Astrocyte of the hippocampus (primary cell): ENCODE measurements around the gene PRDM10.
"Not testable (repeated sequence)": the region's sequence is repeated elsewhere in the genome, so short reads cannot be mapped to it uniquely, and the experiment has no call there.

Experiments
- DNase-seq: peaks from one replicate; pipeline ENCODE4 v3.0.0; 2011; ENCODE audit warnings: low read depth, low spot score

Gene PRDM10

GRCh38 chr11:129976328-129976727 is 26.3 kb downstream of the PRDM10 start:
- DNase-seq = no peak

DNA sequence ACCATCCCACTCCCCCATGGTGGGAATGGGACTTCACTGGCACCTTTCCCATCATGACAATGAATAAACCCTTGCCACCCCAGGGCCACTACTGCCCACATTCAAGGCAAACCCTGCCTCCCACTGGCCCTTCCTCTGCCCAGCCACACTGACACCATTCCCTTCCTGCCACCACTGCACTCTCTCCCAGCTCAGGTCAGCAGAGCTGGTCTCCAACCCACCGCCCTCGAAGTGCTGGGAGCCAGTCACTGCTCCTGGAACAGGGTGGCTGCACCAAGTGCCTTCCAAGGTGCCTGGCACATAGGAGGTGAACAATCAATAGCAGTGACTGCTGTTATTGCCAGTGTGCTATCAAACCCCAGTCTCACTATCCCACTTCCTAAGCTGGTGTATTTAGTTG is 27.1 kb downstream of the PRDM10 start:
- DNase-seq = no peak

DNA sequence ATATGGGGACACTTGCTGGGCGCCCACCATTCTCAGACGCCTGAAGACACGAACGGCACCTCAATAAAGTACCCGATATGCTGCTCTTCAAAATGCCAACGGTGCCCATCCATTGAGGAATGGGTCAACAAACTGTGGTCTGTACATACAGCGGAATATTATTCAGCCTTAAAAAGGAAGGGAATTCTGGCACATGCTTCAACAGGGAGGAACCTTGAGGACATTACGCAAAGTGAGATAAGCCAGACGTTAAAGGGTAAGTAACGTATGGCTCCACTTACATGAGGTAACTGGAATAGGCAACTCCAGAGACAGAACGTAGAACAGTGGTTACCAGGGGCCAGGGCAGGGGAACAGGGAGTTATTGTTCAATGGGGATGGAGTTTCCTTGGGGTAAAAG is 28.0 kb downstream of the PRDM10 start:
- no peak for DNase-seq

GRCh38 chr11:129974237-129974636 is 28.4 kb downstream of the PRDM10 start:
- DNase-seq = no peak

DNA sequence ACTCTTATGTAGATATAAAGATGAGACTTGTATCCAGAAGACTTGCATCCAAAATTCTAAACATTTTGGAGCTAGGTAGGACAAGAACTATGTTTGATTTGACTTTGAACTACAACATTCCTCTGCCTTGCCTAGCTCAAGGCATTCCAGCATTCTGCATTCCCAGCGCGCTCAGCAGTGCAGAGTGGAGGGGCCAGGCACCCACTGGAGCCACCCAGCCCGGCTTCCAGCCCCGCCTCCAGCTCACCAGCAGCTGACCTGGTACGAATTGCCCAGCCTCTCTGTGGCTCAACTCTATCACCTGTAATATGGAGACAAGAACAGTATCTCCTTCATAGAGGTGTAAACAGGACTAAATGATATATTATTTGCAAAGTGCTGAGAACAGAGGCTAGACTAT is 28.8 kb downstream of the PRDM10 start:
- DNase-seq = peak; percentile 54

- peak; percentile 17 for DNase-seq
These were observed 29.6 kb downstream of the PRDM10 start for GRCh38 chr11:129973068-129973467.

DNA sequence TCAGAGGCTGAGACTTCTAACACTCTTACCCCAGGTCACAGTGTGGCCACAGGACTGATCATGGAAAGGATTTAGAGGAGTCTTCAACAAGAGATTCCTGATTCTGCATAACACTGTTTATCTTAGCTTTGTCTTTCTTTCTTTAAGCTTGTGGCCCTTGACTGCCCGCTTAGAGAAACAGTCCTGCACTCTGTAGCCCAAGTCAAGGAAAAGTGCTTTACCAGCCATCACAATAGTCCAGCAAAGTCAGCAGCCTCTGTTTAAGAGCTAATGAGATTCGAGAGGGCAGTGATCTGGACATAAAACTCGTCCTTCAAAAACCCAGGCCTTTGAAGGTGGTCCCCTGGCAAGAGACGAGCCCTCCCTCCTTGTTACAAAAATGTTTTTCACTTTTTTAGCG is 30.0 kb downstream of the PRDM10 start:
- DNase-seq = peak; percentile 9

DNA sequence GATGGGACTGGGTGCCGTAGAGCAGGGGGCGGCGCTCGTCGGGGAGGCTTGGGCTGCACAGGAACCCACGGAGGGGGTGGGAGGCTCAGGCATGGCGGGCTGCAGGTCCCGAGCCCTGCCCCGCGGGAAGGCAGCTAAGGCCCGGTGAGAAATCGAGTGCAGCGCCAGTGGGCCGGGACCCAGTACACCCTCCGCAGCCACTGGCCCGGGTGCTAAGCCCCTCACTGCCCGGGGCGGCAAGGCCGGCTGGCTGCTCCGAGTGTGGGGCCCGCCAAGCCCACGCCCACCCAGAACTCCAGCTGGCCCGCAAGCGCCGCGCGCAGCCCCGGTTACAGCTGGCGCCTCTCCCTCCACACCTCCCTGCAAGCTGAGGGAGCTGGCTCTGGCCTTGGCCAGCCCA is 30.8 kb downstream of the PRDM10 start:
- not testable (repeated sequence) for DNase-seq

GRCh38 chr11:129969920-129970319 is 32.7 kb downstream of the PRDM10 start:
- no peak for DNase-seq

- DNase-seq = no peak
These were observed 33.8 kb downstream of the PRDM10 start for GRCh38 chr11:129968591-129969419.

DNA sequence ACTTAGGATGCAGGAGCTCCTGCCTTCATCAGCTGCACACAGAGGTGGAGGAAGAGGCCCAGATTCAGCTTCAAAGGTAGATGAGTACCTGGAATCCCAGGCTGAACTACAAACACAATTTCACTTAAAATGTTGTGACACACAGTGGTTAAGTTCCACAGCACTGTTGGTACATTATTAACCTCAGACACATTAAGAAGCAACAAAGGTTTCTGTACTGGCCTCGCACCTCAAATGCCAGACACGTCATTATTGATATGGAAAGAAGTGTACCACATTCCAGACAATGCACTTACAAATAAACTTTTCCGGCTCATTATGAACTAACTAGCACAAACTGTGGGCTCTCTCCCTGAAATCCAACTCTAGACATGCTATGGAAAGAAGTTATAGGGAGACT is 34.6 kb downstream of the PRDM10 start:
- DNase-seq = peak; percentile 67

- DNase-seq = no peak
These were observed 37.4 kb downstream of the PRDM10 start for GRCh38 chr11:129965248-129965647.

DNA sequence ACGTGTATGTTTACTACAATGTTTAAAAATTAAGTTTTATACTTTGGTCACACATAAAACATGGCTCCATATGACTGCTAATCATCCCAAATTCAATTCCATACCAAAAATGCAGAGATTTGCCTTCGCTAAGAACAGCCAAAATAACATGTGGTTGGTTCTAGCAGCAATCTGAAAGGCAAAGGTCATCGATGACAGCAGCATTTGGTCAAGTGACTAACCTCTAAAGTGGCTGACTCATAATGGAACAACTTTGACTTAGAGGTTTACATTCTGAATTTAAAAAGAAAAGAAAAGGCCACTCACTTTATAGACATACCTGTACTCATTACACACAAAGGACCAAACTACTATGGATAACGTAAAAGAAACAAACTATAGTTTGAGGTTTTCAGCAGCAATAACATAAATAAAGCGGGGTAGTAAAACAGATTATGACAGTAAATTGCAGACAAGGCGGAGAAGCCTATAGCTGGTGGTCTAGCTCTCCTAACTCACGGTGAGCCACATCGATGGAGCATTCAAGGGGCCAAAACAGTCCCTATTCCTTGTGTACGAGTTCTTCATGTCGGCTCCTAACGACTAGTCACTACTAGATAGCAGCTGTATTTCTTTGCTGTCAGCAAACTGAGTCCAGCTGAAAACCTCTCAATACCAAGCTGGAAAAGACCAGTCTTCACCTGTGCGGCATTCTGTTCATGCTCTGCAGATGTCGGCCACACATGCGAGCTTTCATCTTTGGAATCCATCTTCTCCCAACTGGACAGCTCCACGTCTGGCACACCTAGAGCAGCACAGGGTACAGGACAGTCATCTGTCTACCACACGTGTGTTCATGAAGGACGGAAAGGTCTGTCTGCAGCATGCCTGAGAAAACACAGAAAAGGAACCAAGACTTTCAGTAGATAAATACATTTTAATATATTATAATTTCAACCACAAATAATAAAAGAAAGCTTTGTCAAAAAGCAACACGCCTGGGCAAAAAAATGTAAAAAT is 42.1 kb downstream of the PRDM10 start:
- peak; percentile 79 for DNase-seq

- DNase-seq = no peak
These were observed 42.9 kb downstream of the PRDM10 start for GRCh38 chr11:129959687-129960086.

- DNase-seq = no peak
These were observed 47.4 kb downstream of the PRDM10 start for GRCh38 chr11:129955282-129955681.

- not testable (repeated sequence) for DNase-seq
These were observed 47.9 kb downstream of the PRDM10 start for GRCh38 chr11:129954703-129955102.

GRCh38 chr11:129951866-129952262 is 50.8 kb downstream of the PRDM10 start:
- no peak for DNase-seq

- no peak for DNase-seq
These were observed 51.3 kb downstream of the PRDM10 start for GRCh38 chr11:129951201-129951865.

DNA sequence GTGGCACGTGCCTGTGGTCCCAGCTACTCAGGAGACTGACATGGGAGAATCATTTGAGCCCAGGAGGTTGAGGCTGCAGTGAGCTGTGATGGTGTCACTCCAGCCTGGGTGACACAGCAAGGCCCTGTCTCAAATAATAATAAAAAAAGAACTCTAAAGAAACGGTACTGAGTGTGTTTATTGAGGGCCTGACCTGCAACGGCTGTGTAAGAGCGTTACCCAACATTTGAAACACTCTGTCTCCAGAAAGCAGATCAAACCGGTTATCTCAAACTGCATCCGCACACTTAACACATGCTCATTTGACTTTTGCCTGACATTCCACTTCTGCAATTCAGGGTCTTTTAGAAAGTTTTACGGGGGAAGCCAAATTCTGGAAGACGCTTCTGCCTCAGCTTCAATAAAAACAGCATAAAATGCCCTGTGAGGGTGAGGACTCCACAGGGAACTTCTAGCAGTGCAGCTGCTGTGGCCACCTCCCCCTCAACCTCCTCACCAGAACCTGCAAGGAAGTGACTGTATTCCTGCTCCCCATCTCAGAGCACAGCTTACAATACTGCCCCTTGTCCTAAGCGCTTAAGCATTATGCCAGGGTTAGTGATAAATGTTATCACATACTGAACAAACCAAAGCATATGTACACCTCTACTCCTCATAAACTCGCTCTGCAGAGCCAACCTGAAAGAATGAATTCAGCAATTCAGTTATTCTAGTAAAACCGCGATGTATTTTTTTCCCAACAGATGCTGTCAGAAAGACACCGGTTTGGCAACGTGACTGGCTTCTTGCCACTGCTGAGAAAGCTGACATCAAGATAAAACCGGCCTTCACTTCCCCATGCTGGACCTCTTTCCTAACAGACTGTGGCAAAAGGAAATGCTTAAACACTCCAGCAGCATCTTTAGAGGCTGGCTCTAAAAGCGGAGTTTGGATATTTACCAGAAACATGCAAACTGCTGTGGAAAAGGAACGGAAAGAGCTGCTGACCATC is 52.2 kb downstream of the PRDM10 start:
- DNase-seq = peak; percentile 48

GRCh38 chr11:129948926-129949466 is 53.6 kb downstream of the PRDM10 start:
- DNase-seq = no peak
